HCT116 (cell line): ENCODE results near the gene DEPDC4. TPM values are rescaled to one million over a fixed set of nuclear protein-coding genes. Genes with fewer than 3 reads are reported as not detected.

ENCODE experiments used
- ATAC-seq: fragments of 200-7000 bp; cut with Tn5 transposase; 2 replicates; pipeline ENCODE4 v1.9.1; 2020; ENCODE audit warnings: mild to moderate bottlenecking, moderate library complexity
- BruUV-seq: library from RNA; stranded (reverse); fragments of 400-500 nt; replicated peaks from 2 replicates; lab custom pipeline; 2021; lab: Mats Ljungman, UMichigan
- CTCF ChIA-PET: fragments of 300-600 bp; sonication (Branson Sonifier 250); formaldehyde crosslinking; loops from one replicate; lab custom pipeline; 2021; ENCODE audit warnings: antibody characterized with exemption; lab: Charles Lee
- POLR2A ChIA-PET: fragments of 300-600, 350-600 bp; sonication (Branson Sonifier 250); formaldehyde crosslinking; loops from one replicate; lab custom pipeline; 2021; ENCODE audit warnings: antibody characterized with exemption; lab: Charles Lee
- RAD21 ChIA-PET, 2 experiments: fragments of 300-600 bp; sonication (Branson Sonifier 250); formaldehyde crosslinking; loops; one replicate each; lab custom pipeline; 2023; ENCODE audit warnings: low total read pairs in 2 of 2; ENCODE audit not compliant: uncharacterized antibody in 2 of 2, unreplicated experiment in 2 of 2, low non-redundant PET in 1 of 2; lab: Charles Lee
- DNase-seq: peaks from one replicate; pipeline ENCODE4 v3.0.0-alpha.2; 2010; ENCODE audit warnings: low read depth, low spot score
- H2AFZ ChIP-seq: fragments of 200-600 bp; shearing (Covaris generic), sonication (generic); 2 replicates; pipeline ENCODE4 v1.6.1; 2017; ENCODE audit warnings: low read depth, mixed run types, mixed read lengths, antibody characterized with exemption, low read length; ENCODE audit not compliant: poor library complexity, severe bottlenecking
- H3K27ac ChIP-seq: 2 replicates; pipeline ENCODE4 v1.5.1; 2012; ENCODE audit warnings: low read depth, low read length
- H3K27me3 ChIP-seq: fragments of 200-600 bp; sonication (generic); 2 replicates; pipeline ENCODE4 v1.6.1; 2016; ENCODE audit warnings: mixed run types, low read length, mixed read lengths; ENCODE audit not compliant: insufficient read depth
- H3K36me3 ChIP-seq, 2 experiments: fragments of 200-500 bp in 1 of 2; fragments of 200-600 bp in 1 of 2; sonication (Bioruptor generic) in 1 of 2; sonication (generic) in 1 of 2; 2 replicates each; pipeline versions ENCODE4 v1.5.1 to v1.6.1; 2014 to 2016; ENCODE audit warnings: low read length in 2 of 2, inconsistent platforms in 1 of 2, mixed read lengths in 1 of 2, mixed run types in 1 of 2; ENCODE audit not compliant: insufficient read depth in 2 of 2, control insufficient read depth in 1 of 2
- H3K4me1 ChIP-seq, 2 experiments: fragments of 200-600 bp in 1 of 2; sonication (generic) in 1 of 2; 2 replicates each; pipeline versions ENCODE4 v1.5.1 to v1.6.1; 2012 to 2017; ENCODE audit warnings: low read length in 2 of 2, inconsistent platforms in 1 of 2, mild to moderate bottlenecking in 1 of 2, mixed read lengths in 1 of 2, mixed run types in 1 of 2, moderate library complexity in 1 of 2; ENCODE audit not compliant: insufficient read depth in 2 of 2, control insufficient read depth in 1 of 2
- H3K4me2 ChIP-seq: fragments of 200-600 bp; sonication (generic); 2 replicates; pipeline ENCODE4 v1.6.1; 2017; ENCODE audit warnings: mixed run types, low read length, mixed read lengths
- H3K4me3 ChIP-seq, 2 experiments: fragments of 200-600 bp in 1 of 2; sonication (generic) in 1 of 2; replicated peaks in 1 of 2; 2 replicates each; pipeline ENCODE4 v1.5.1; 2011 to 2016; ENCODE audit warnings: low read length in 2 of 2, control low read depth in 1 of 2, low read depth in 1 of 2, mild to moderate bottlenecking in 1 of 2, mixed read lengths in 1 of 2, mixed run types in 1 of 2
- H3K79me2 ChIP-seq: fragments of 200-600 bp; sonication (generic); 2 replicates; pipeline ENCODE4 v1.6.1; 2017; ENCODE audit warnings: mild to moderate bottlenecking, mixed run types, low read length, moderate library complexity, mixed read lengths; ENCODE audit not compliant: insufficient read depth
- H3K9ac ChIP-seq: fragments of 200-600 bp; sonication (generic); 2 replicates; pipeline ENCODE4 v1.6.1; 2016; ENCODE audit warnings: low read length, mixed read lengths
- H3K9me2 ChIP-seq: fragments of 200-600 bp; sonication (generic), shearing (Covaris generic); 2 replicates; pipeline ENCODE4 v1.6.1; 2017; ENCODE audit warnings: mixed run types, mild to moderate bottlenecking, moderate library complexity; ENCODE audit not compliant: insufficient read depth
- H3K9me3 ChIP-seq, 2 experiments: fragments of 200-500 bp in 1 of 2; fragments of 200-600 bp in 1 of 2; sonication (Bioruptor generic) in 1 of 2; sonication (generic) in 1 of 2; 2 replicates each; pipeline ENCODE4 v1.6.1; 2014 to 2017; ENCODE audit warnings: low read length in 2 of 2, mixed read lengths in 2 of 2, inconsistent platforms in 1 of 2, low read depth in 1 of 2, mild to moderate bottlenecking in 1 of 2, mixed run types in 1 of 2, moderate library complexity in 1 of 2; ENCODE audit not compliant: control insufficient read depth in 1 of 2, insufficient read depth in 1 of 2
- H4K20me1 ChIP-seq: fragments of 200-600 bp; sonication (generic), shearing (Covaris generic); 2 replicates; pipeline ENCODE4 v1.6.1; 2017; ENCODE audit warnings: mixed run types, mild to moderate bottlenecking, moderate library complexity; ENCODE audit not compliant: insufficient read depth
- CBX3 ChIP-seq: IDR thresholded peaks from 2 replicates; pipeline ENCODE4 v1.6.1; 2012; ENCODE audit warnings: low read depth
- CEBPB ChIP-seq: IDR thresholded peaks from 2 replicates; pipeline ENCODE4 v1.6.1; 2012; ENCODE audit warnings: low read depth
- EGR1 ChIP-seq: IDR thresholded peaks from 2 replicates; pipeline ENCODE4 v1.6.1; 2012; ENCODE audit warnings: low read depth
- ELF1 ChIP-seq: IDR thresholded peaks from 2 replicates; pipeline ENCODE4 v1.6.1; 2012; ENCODE audit warnings: low read depth, borderline replicate concordance
- EZH2 ChIP-seq: fragments of 200-600 bp; sonication (generic); IDR thresholded peaks from 2 replicates; pipeline ENCODE4 v1.6.1; 2017; ENCODE audit warnings: antibody characterized with exemption, mixed run types
- FOSL1 ChIP-seq: IDR thresholded peaks from 2 replicates; pipeline ENCODE4 v1.6.1; 2012; ENCODE audit warnings: low read depth
- JUND ChIP-seq: IDR thresholded peaks from 2 replicates; pipeline ENCODE4 v1.6.1; 2012
- MAX ChIP-seq: IDR thresholded peaks from 2 replicates; pipeline ENCODE4 v1.6.1; 2012
- POLR2A ChIP-seq: IDR thresholded peaks from 2 replicates; pipeline ENCODE4 v1.7.0; 2011; ENCODE audit warnings: borderline replicate concordance; ENCODE audit not compliant: insufficient read depth, insufficient read length; ENCODE audit errors: extremely low read depth
- POLR2AphosphoS5 ChIP-seq: IDR thresholded peaks from 2 replicates; pipeline ENCODE4 v1.6.1; 2011; ENCODE audit warnings: mild to moderate bottlenecking, low read depth, low read length, moderate library complexity
- RAD21 ChIP-seq: IDR thresholded peaks from 2 replicates; pipeline ENCODE4 v1.6.1; 2012; ENCODE audit warnings: low read depth, mild to moderate bottlenecking
- REST ChIP-seq: IDR thresholded peaks from 2 replicates; pipeline ENCODE4 v1.6.1; 2012; ENCODE audit warnings: low read depth
- SIN3A ChIP-seq: IDR thresholded peaks from 2 replicates; pipeline ENCODE4 v1.6.1; 2012; ENCODE audit warnings: low read depth
- SP1 ChIP-seq: IDR thresholded peaks from 2 replicates; pipeline ENCODE4 v1.6.1; 2012; ENCODE audit warnings: low read depth
- SRF ChIP-seq: IDR thresholded peaks from 2 replicates; pipeline ENCODE4 v1.6.1; 2012; ENCODE audit warnings: low read depth
- TCF7L2 ChIP-seq: IDR thresholded peaks from 2 replicates; pipeline ENCODE4 v1.7.0; 2011; ENCODE audit warnings: borderline replicate concordance, inconsistent platforms; ENCODE audit not compliant: insufficient read depth, insufficient read length; ENCODE audit errors: extremely low read depth
- YY1 ChIP-seq: IDR thresholded peaks from 2 replicates; pipeline ENCODE4 v1.6.1; 2011; ENCODE audit warnings: low read length, low read depth, moderate library complexity, mild to moderate bottlenecking; ENCODE audit not compliant: insufficient replicate concordance; ENCODE audit errors: extremely low read depth
- ZFX ChIP-seq: fragments of 450-650 bp; IDR thresholded peaks from 2 replicates; pipeline ENCODE4 v1.6.1; 2017
- ZNF274 ChIP-seq: fragments of 200-500 bp; sonication (Bioruptor generic); IDR thresholded peaks from 2 replicates; pipeline ENCODE4 v1.6.1; 2014; ENCODE audit warnings: mild to moderate bottlenecking, low read depth, low read length, inconsistent platforms
- intact Hi-C: fragments of 100-400 bp; cut with micrococcal nuclease; formaldehyde crosslinking; loops from 2 replicates; pipeline ENCODE4 v1.10.0; 2022
- total RNA-seq: library from RNA; stranded (reverse); gene quantifications from one replicate; pipeline ENCODE4 v1.2.1, GENCODE V29; 2021; ENCODE audit not compliant: unreplicated experiment
- TF ChIP-seq, protein P1 (sequence below), 3 experiments: fragments of 200-600 bp in 1 of 3; sonication (generic) in 1 of 3; IDR thresholded peaks in 2 of 3; conservative IDR thresholded peaks in 1 of 3; 2 replicates each; pipeline ENCODE4 v1.5.1; 2012 to 2017; ENCODE audit warnings: low read depth in 2 of 3, low read length in 2 of 3, antibody characterized with exemption in 1 of 3, borderline replicate concordance in 1 of 3, control low read depth in 1 of 3, mild to moderate bottlenecking in 1 of 3, mixed read lengths in 1 of 3, mixed run types in 1 of 3, moderate library complexity in 1 of 3; ENCODE audit not compliant: insufficient read depth in 1 of 3

DEPDC4 gene
- total RNA-seq, 1 experiment from 2014 or later, result 3.4 TPM

GRCh38 chr12:100221523-100221922 is 45.4 kb downstream of the DEPDC4 start:
- intact Hi-C loops, result no loop called here
- no peaks in the 10 kb centered on the region for H3K9me2 ChIP-seq
- RAD21 ChIA-PET, result no interaction called here
- H4K20me1 ChIP-seq, result no peaks in the 10 kb centered on the region; the same call in 1 of the 2 replicates
- no TSS peak for BruUV-seq
- no peak overlapping the region for H3K27ac ChIP-seq
- no peaks in the 10 kb centered on the region for H3K4me1 ChIP-seq
- H3K4me2 ChIP-seq, result no peak overlapping the region
- H2AFZ ChIP-seq, result no peak overlapping the region
- DNase-seq (no peak), ATAC-seq (no peak)
- H3K27me3 ChIP-seq, result no peaks in the 10 kb centered on the region
- TF ChIP-seq REST, result no peak
- TF ChIP-seq, protein P1, sequence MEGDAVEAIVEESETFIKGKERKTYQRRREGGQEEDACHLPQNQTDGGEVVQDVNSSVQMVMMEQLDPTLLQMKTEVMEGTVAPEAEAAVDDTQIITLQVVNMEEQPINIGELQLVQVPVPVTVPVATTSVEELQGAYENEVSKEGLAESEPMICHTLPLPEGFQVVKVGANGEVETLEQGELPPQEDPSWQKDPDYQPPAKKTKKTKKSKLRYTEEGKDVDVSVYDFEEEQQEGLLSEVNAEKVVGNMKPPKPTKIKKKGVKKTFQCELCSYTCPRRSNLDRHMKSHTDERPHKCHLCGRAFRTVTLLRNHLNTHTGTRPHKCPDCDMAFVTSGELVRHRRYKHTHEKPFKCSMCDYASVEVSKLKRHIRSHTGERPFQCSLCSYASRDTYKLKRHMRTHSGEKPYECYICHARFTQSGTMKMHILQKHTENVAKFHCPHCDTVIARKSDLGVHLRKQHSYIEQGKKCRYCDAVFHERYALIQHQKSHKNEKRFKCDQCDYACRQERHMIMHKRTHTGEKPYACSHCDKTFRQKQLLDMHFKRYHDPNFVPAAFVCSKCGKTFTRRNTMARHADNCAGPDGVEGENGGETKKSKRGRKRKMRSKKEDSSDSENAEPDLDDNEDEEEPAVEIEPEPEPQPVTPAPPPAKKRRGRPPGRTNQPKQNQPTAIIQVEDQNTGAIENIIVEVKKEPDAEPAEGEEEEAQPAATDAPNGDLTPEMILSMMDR (IDR thresholded peaks at IDR 0.05 in 2 of 3, conservative IDR thresholded peaks at IDR 0.05 in 1 of 3; ENCODE audit: borderline replicate concordance in 1 of 3, insufficient read depth in 1 of 3, low read depth in 2 of 3, low read length in 2 of 3), result no peak
- TF ChIP-seq JUND, result no peak
- no peak for TF ChIP-seq MAX
- no peak for TF ChIP-seq RAD21
- TF ChIP-seq EGR1, result no peak
- no peak for TF ChIP-seq SIN3A
- no peak for TF ChIP-seq ZNF274
- TF ChIP-seq ELF1, result no peak
- no peak for TF ChIP-seq EZH2
- no peak for TF ChIP-seq SRF
- TF ChIP-seq CEBPB, result no peak
- no peak for TF ChIP-seq YY1
- TF ChIP-seq TCF7L2, result no peak
- TF ChIP-seq ZFX, result no peak
- TF ChIP-seq POLR2AphosphoS5, result no peak
- no peak for TF ChIP-seq CBX3
- no peak for TF ChIP-seq POLR2A
- TF ChIP-seq SP1, result no peak
- no peak for TF ChIP-seq FOSL1
- no peaks in the 10 kb centered on the region for H3K9me3 ChIP-seq
- peaks cover 15 to 28% of the 10 kb centered on the region in 2 experiments; a peak in 2 of 4 replicates for H3K36me3 ChIP-seq
- H3K4me3 ChIP-seq, result no peak overlapping the region
- CTCF ChIA-PET, result no interaction called here
- POLR2A ChIA-PET, result no interaction called here
- H3K9ac ChIP-seq, result no peak overlapping the region
- no peaks in the 10 kb centered on the region for H3K79me2 ChIP-seq
